ENCODE measurements around the gene UNG.

GRCh38 chr12:109116611-109116949, 19.2 kb downstream of the UNG start:
- TF ChIP-seq POLR2A (IDR thresholded peaks at IDR 0.05; ENCODE audit: low read length) (no peak), HDAC2 (IDR thresholded peaks at IDR 0.05) (no peak), EP300 (IDR thresholded peaks at IDR 0.05) (no peak), BHLHE40 (IDR thresholded peaks at IDR 0.05; ENCODE audit: low read depth, low read length) (no peak), ZFP36 (IDR thresholded peaks at IDR 0.05; ENCODE audit: borderline replicate concordance, partially characterized antibody) (no peak), TP53 (CRISPR knock-in tag; IDR thresholded peaks at IDR 0.05) (no peak), CTCF (IDR thresholded peaks at IDR 0.05) (no peak), RFX5 (IDR thresholded peaks at IDR 0.05) (no peak), RARB (CRISPR knock-in tag; IDR thresholded peaks at IDR 0.05) (no peak), MAFK (IDR thresholded peaks at IDR 0.05; ENCODE audit: partially characterized antibody) (no peak), CBX8 (IDR thresholded peaks at IDR 0.05) (no peak)
- TF ChIP-seq, protein P1, sequence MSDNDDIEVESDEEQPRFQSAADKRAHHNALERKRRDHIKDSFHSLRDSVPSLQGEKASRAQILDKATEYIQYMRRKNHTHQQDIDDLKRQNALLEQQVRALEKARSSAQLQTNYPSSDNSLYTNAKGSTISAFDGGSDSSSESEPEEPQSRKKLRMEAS (IDR thresholded peaks at IDR 0.05), result no peak

Measured in A549 (cell line).